CD4-positive, alpha-beta T cell treated with Interleukin-21 for 1 hour (primary cell): ENCODE results near the gene PRRT4.
A peak's percentile ranks its signal among the peaks of the same experiment; 100 is the strongest.

Experiments used
- DNase-seq: peaks from one replicate; pipeline ENCODE4 v3.0.0-alpha.2; 2020

Gene PRRT4

DNA sequence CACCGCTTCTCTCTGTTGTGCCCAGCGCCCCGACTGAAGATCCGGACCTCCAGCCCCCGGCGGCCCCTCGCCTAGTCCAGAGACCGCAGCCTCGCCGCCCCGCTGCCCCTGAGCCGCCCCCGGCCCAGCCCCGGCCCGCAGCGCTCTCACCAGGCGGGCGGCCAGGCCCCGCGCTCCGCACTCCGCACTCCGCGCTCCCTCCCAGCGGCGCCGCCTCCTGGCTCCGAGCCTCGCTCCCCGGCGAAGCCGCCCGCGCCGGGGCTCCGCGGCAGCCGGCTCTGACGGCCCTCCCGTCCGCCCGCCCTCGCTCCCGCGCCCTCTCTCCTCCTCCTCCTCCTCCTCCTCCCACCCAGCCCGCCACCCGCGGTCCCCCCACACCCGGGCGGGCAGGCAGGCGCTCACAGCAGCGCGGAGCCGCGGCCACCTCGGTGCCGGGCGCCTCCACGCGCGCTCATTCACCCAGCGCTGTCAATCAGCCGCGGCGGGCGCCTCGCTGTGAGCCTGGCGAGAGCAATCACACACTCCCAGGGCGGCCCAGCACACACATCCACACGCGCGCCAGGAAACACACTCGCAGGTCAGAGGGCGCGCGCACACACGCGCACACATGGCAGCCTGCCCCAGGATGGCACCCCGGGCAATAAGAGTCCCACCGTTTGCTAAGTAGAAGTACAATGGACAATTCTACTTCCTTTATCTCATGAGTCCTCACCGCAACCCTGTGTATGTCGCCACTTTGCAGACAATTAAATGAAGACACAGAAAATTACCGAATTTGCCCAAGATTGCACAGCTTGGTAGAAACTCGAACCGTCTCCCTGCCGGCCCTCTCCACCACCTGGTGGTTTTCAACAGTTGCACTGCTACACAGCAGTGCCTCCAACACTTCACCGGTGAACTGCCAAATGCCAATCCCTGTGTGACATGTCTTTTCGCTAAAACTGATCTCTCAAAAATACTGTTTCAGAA, at the start of gene PRRT4:
PRRT4 (minus strand) TSS at position 280 of the 969 bp plus-strand sequence.
- DNase-seq: peak; percentile 55

DNA sequence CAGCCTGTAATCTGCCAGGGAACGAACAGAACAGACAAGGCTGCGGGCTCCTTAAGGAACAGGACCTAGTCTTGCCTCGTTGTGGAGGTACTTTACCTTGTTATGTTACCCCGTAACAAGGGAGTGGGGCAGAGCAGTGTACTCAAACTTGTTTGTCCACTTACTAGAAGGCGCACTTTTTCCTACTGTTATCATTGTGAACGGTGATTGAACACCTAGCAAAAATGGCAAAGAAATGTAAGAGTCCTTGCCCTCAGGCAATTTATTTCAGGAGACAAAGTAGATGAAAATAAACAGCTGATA, 48.9 kb upstream of the PRRT4 start:
- no peak for DNase-seq

DNA sequence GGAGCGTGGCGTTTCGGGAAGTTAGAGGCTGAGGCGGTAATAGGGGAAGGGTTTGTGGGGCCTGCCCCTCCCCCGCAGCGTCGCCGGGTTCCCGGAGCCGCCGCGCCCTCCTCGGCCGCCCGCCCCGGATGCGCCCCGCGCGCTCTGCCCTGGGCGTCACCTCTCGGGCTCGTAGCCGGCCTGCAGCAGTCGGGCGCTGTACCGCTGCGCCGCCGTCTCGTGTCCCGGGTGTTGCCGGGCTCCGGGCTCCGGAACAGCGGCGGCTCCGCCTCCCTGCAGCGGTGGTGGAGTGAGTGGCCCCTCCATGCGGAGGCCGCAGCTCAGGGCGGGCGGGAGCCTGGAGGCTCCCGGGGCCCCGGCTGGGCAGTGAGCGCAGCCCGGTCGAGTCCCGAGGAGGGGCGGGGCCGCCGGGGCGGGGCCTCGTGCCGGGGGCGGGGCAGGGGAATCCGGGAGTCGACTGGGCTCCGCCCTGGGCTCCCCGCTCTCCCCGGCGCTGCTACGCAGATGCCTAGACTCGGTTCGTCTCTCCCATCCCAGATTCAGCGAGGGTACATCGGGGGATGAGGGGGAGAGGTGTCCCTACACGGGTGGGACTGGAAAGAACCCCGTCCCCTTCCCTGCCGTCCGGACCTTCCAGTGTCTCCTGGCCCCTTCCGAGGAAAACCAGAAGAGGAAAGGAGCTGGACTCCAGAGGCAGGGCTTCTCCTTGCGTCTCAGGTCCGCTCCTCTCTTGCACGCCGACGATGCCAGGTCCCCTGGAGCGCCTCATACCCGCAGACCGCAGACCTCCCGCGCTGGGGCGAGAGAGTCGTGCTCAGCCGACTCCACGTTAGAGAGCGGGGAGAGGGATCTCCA, 48.3 kb upstream of the PRRT4 start, which contains the start of gene IMPDH1:
IMPDH1 (minus strand) TSS at position 387 of the 855 bp plus-strand sequence; CDS start at position 306, 81 bp downstream.
- peak; percentile 88 for DNase-seq

- DNase-seq: no peak
These were observed 47.5 kb upstream of the PRRT4 start for GRCh38 chr7:128408709-128409595.

- DNase-seq: no peak
These were observed 46.5 kb upstream of the PRRT4 start for GRCh38 chr7:128407751-128408708.

DNA sequence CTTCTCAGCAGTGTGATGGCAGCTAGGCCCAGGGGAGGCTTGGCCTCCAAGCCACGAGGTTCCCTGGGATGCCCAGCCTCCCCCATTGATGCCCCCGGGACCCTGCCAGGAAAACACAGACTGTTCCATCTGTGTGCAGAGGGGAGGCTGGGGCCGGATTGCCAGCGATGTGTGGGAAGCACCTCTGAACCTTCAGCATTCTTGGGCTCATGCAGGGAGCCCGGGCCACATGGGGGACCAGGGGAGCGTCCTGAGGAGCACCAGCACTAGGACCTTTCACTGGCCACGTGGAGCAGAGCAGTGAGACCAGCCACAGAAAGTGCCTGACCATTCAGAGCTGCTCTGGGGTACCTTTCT, 45.7 kb upstream of the PRRT4 start:
- DNase-seq: no peak

DNA sequence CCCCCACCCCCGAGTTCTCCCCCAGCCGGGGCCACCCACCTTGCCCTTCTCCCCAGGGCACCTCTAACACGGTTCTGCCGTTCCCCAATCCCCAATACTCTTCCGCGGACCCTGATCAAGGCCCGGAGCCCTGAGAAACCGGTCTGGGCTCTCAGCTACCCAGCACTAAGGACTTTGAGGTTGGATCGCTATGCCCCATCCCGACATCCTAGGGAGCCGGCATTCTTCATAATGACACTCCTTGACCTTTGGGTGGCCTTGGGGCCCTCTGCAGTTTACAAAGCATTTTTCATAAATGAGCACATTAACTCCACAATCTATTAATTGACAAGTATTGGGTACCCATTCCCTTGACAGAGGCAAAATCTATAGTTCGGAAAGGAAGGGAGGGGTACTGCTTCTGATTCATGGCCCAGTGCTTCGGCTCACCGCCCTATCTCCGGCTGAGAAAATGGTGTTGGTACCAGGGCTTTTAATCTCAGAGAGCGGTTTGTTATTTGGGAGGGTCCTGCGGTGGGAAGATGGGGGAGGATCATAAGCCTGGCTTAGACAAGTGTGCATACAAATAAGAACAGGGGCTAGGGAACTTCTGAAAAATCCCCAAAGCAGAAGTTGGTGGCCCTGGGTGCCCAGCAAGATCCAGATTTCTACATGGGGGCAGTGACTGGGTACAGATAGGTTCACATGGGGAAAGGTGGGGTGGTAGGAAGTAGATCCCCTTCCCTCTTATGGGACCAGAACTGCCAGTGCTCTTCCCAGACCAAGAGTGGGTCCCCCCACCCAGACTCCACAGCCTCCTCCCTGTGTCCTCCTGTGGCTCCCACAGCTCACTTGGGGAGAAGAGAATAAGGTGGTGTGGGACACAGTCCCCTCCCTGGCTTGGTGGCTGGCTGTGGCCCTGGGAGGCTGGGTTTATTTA, 45.1 kb upstream of the PRRT4 start:
- no peak for DNase-seq

GRCh38 chr7:128405471-128406313, 44.2 kb upstream of the PRRT4 start:
- DNase-seq: peak; percentile 73

DNA sequence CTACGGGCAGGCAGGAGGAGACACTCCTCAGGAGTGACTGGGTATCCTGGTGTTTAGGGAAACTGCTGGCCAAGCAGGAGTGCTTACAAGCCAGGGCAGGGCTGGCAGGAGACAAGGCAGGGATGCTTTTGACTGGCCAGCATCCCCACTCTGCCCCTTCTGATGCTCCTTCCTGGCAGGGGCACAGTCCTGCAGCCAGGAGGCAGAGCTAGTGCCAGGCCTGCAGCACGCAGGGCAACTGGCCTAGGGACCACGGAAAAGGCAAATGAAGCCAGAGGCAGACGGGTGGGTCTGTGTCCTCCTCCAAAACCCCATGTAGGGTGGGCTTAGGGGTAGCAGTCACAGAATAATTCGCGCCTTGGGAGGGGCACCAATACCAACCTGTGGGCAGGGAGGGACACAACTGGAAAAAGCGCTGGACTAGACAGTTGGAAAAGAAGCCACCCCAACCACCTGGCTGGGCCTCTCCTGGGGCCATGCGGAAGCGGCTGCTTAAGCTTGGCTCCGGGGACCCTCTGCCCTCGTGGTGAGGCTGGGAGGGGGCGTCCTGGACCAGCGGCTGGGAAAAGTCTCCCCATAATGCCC, 43.5 kb upstream of the PRRT4 start:
- DNase-seq: no peak

DNA sequence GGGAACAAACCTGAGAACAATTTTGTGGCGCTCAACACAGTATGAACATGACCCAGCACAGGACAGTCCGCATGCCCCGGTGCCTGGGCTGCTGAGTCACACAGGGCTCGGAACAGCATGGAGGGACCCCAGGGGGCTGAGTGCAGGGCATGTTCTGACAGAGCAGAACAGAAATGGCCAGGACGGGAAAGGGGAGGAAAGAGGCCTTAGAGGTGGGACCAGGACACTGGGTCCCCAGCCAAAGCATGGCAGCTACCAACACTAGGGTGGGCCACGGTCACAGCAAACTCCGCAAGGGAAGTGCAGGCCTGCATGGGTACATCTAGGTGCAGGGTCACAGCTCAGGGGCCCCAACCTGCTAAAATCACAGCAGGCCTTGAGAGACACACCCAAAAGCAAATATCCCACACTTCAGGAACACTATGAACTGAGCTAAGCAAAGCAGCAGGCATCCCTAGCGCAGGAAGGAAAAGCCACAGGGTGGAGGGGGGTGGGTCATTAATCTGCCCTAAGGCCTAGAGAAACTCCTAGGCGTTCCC, 42.7 kb upstream of the PRRT4 start:
- no peak for DNase-seq

GRCh38 chr7:128403676-128404075, 42.2 kb upstream of the PRRT4 start:
- DNase-seq: no peak

GRCh38 chr7:128402356-128402755, 40.9 kb upstream of the PRRT4 start:
- DNase-seq: no peak

- DNase-seq: no peak
These were observed 39.1 kb upstream of the PRRT4 start for GRCh38 chr7:128400566-128400965.

DNA sequence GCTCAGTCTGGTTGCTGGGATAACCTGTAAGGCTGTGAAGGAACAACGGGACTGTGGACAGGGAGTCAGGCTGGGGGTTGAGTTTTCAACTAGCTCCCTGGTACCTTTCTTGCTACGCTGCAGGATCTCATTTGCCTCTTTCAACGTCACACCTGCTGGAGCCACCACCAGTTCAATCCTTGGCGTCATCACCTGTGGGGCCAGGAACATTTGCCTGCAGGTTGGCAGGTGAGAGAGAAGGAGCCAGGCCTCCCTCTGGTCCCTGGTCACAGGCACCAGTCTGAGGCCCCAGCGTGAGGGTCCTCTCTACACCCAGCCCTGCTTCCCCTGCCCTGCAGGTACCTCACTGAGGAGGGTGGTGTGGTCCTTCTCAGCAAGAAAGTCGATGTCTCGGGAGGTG, 38.5 kb upstream of the PRRT4 start:
- DNase-seq: no peak

GRCh38 chr7:128398841-128399135, 37.3 kb upstream of the PRRT4 start:
- no peak for DNase-seq

- DNase-seq: peak; percentile 45
These were observed 36.7 kb upstream of the PRRT4 start for GRCh38 chr7:128398016-128398840.

DNA sequence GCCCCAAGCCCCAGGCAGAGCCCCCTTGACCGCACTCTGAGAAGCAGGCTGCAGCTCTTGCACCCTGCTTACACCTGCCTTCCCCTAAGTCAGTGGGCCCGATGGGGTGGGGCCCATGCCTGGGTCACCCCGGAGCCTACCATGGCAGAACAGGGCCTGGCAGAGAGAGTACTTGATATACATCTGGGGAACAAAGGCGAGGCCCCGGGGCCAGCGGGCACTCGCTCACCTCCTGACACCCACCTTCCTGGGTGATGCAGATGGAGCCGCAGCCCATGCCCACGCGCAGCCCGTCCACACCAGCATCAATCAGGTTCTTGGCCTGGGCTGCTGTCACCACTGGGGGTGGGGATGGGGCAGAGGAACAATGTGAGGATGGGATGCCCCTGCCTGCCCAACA, 34.9 kb upstream of the PRRT4 start:
- no peak for DNase-seq

GRCh38 chr7:128395748-128396147, 34.3 kb upstream of the PRRT4 start:
- DNase-seq: no peak
